Osteoblast (primary cell): ENCODE data around the gene ANKRD2. TPM values are rescaled to one million over a fixed set of nuclear protein-coding genes. Genes with fewer than 3 reads are reported as not detected.

Experiments used
- DNase-seq: peaks from one replicate; pipeline ENCODE4 v3.0.0; 2011; ENCODE audit warnings: low spot score, mixed read lengths; ENCODE audit not compliant: insufficient read length; ENCODE audit errors: missing footprints
- H2AFZ ChIP-seq: 2 replicates; pipeline ENCODE4 v1.6.0; 2011; ENCODE audit warnings: mild to moderate bottlenecking, low read length
- H3K27ac ChIP-seq: 2 replicates; pipeline ENCODE4 v1.5.1; 2011; ENCODE audit warnings: mild to moderate bottlenecking, low read depth, low read length, moderate library complexity
- H3K27me3 ChIP-seq: 2 replicates; pipeline ENCODE4 v1.6.0; 2012; ENCODE audit warnings: mild to moderate bottlenecking, control low read depth, inconsistent platforms, low read length, moderate library complexity; ENCODE audit not compliant: insufficient read depth
- H3K36me3 ChIP-seq: 2 replicates; pipeline ENCODE4 v1.5.1; 2011; ENCODE audit warnings: mild to moderate bottlenecking, low read length, control low read depth, moderate library complexity; ENCODE audit not compliant: insufficient read depth
- H3K4me1 ChIP-seq: 2 replicates; pipeline ENCODE4 v1.5.1; 2011; ENCODE audit warnings: mild to moderate bottlenecking, low read length, control low read depth, moderate library complexity; ENCODE audit not compliant: insufficient read depth
- H3K4me2 ChIP-seq: 2 replicates; pipeline ENCODE4 v1.6.0; 2011; ENCODE audit warnings: mild to moderate bottlenecking, low read length; ENCODE audit not compliant: insufficient read depth
- H3K4me3 ChIP-seq: fragments of 200-600 bp; sonication (generic); 3 replicates; pipeline ENCODE4 v1.5.1; 2012; ENCODE audit warnings: mild to moderate bottlenecking, low read length, inconsistent platforms; ENCODE audit not compliant: insufficient read depth
- H3K79me2 ChIP-seq: 2 replicates; pipeline ENCODE4 v1.6.0; 2012; ENCODE audit warnings: mild to moderate bottlenecking, low read length, control low read depth, inconsistent platforms; ENCODE audit not compliant: insufficient read depth
- H3K9me3 ChIP-seq: 2 replicates; pipeline ENCODE4 v1.5.1; 2011; ENCODE audit warnings: low read depth, low read length, control low read depth
- H4K20me1 ChIP-seq: 2 replicates; pipeline ENCODE4 v1.6.0; 2012; ENCODE audit warnings: mild to moderate bottlenecking, low read length, control low read depth; ENCODE audit not compliant: insufficient read depth
- total RNA-seq: library from RNA; depleted of rRNA; stranded (reverse); fragments of >200 nt; gene quantifications from 2 replicates; pipeline ENCODE4 v1.2.3, GENCODE V29; 2012
- TF ChIP-seq, protein P1 (sequence below): IDR thresholded peaks from 2 replicates; pipeline ENCODE4 v1.5.1; 2011; ENCODE audit warnings: mild to moderate bottlenecking, low read depth, low read length, moderate library complexity; ENCODE audit errors: extremely low read depth

Gene ANKRD2
- total RNA-seq, 1 donor: 0.72 TPM

GRCh38 chr10:97529685-97530465, 42.7 kb upstream of the ANKRD2 start:
- H3K27ac ChIP-seq: no peak overlapping the region
- H3K27me3 ChIP-seq: no peaks in the 10 kb centered on the region
- peaks cover 12% of the 10 kb centered on the region for H3K4me1 ChIP-seq
- H4K20me1 ChIP-seq: peaks cover 27% of the 10 kb centered on the region
- H3K4me2 ChIP-seq: peak overlapping the region; percentile 28
- H3K36me3 ChIP-seq: no peaks in the 10 kb centered on the region
- H2AFZ ChIP-seq: peak overlapping the region; percentile 35
- no peak for DNase-seq
- no peaks in the 10 kb centered on the region for H3K9me3 ChIP-seq
- no peak overlapping the region for H3K4me3 ChIP-seq
- H3K79me2 ChIP-seq: peaks cover 31% of the 10 kb centered on the region
- TF ChIP-seq, protein P1, sequence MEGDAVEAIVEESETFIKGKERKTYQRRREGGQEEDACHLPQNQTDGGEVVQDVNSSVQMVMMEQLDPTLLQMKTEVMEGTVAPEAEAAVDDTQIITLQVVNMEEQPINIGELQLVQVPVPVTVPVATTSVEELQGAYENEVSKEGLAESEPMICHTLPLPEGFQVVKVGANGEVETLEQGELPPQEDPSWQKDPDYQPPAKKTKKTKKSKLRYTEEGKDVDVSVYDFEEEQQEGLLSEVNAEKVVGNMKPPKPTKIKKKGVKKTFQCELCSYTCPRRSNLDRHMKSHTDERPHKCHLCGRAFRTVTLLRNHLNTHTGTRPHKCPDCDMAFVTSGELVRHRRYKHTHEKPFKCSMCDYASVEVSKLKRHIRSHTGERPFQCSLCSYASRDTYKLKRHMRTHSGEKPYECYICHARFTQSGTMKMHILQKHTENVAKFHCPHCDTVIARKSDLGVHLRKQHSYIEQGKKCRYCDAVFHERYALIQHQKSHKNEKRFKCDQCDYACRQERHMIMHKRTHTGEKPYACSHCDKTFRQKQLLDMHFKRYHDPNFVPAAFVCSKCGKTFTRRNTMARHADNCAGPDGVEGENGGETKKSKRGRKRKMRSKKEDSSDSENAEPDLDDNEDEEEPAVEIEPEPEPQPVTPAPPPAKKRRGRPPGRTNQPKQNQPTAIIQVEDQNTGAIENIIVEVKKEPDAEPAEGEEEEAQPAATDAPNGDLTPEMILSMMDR: no peak

GRCh38 chr10:97531401-97531986, 41.1 kb upstream of the ANKRD2 start:
- TF ChIP-seq, protein P1: no peak
- no peak for DNase-seq
- H3K79me2 ChIP-seq: peaks cover 27% of the 10 kb centered on the region

GRCh38 chr10:97532935-97533671, 39.5 kb upstream of the ANKRD2 start:
- Histone ChIP-seq H3K27ac (peak overlapping the region; percentile 4), H2AFZ (no peak overlapping the region), H3K27me3 (no peaks in the 10 kb centered on the region), H3K9me3 (no peaks in the 10 kb centered on the region), H3K4me2 (no peak overlapping the region), H3K4me3 (no peak overlapping the region), H3K36me3 (no peaks in the 10 kb centered on the region), H4K20me1 (peaks cover 18% of the 10 kb centered on the region), H3K4me1 (peaks cover 15% of the 10 kb centered on the region), H3K79me2 (peaks cover 38% of the 10 kb centered on the region)
- TF ChIP-seq, protein P1: no peak
- DNase-seq: peak; percentile 92

More at GRCh38 chr10:97531401-97531986, 41.1 kb upstream of the ANKRD2 start:
- Histone ChIP-seq H3K4me2 (no peak overlapping the region), H2AFZ (no peak overlapping the region), H3K27ac (peak overlapping the region; percentile 56), H3K27me3 (no peaks in the 10 kb centered on the region), H3K36me3 (no peaks in the 10 kb centered on the region), H4K20me1 (peaks cover 18% of the 10 kb centered on the region), H3K4me3 (no peak overlapping the region), H3K4me1 (peaks cover 12% of the 10 kb centered on the region), H3K9me3 (no peaks in the 10 kb centered on the region)

- Histone ChIP-seq H3K27ac (no peak overlapping the region), H3K27me3 (no peaks in the 10 kb centered on the region), H3K9me3 (no peaks in the 10 kb centered on the region), H2AFZ (no peak overlapping the region), H3K4me3 (no peak overlapping the region), H3K36me3 (no peaks in the 10 kb centered on the region), H4K20me1 (peaks cover 18% of the 10 kb centered on the region), H3K4me1 (peaks cover 21% of the 10 kb centered on the region), H3K79me2 (peaks cover 38% of the 10 kb centered on the region), H3K4me2 (no peak overlapping the region)
- DNase-seq: no peak
- TF ChIP-seq, protein P1: no peak
Measured at GRCh38 chr10:97533888-97534287, 38.7 kb upstream of the ANKRD2 start.
